Choroid plexus epithelial cell (primary cell): ENCODE measurements around the gene ADISSP.

Experiments used
- DNase-seq: peaks from one replicate; pipeline ENCODE4 v3.0.0-alpha.2; 2010; ENCODE audit warnings: low read depth
- H3K4me3 ChIP-seq: 2 replicates; pipeline ENCODE4 v1.5.1; 2011; ENCODE audit warnings: low read depth, mild to moderate bottlenecking, control low read depth, low read length, moderate library complexity
- CTCF ChIP-seq: conservative IDR thresholded peaks from 2 replicates; pipeline ENCODE4 v1.5.1; 2011; ENCODE audit warnings: low read depth, mild to moderate bottlenecking, control low read depth, inconsistent platforms, low read length, moderate library complexity

The ADISSP gene

GRCh38 chr20:3721912-3722311 lies 45.6 kb downstream of the ADISSP start:
- TF ChIP-seq CTCF, result no peak
- DNase-seq, result no peak
- no peak overlapping the region for H3K4me3 ChIP-seq

GRCh38 chr20:3720626-3721025 lies 46.9 kb downstream of the ADISSP start:
- H3K4me3 ChIP-seq, result no peak overlapping the region
- no peak for TF ChIP-seq CTCF
- no peak for DNase-seq

GRCh38 chr20:3720068-3720467 lies 47.5 kb downstream of the ADISSP start:
- TF ChIP-seq CTCF, result no peak
- no peak for DNase-seq
- no peak overlapping the region for H3K4me3 ChIP-seq

GRCh38 chr20:3719046-3719445 lies 48.5 kb downstream of the ADISSP start:
- DNase-seq, result no peak
- no peak overlapping the region for H3K4me3 ChIP-seq
- TF ChIP-seq CTCF, result no peak

GRCh38 chr20:3716195-3716834 lies 51.2 kb downstream of the ADISSP start:
- peak; percentile 74 for DNase-seq
- H3K4me3 ChIP-seq, result no peak overlapping the region
- peak; percentile 94 for TF ChIP-seq CTCF

GRCh38 chr20:3714092-3714491 lies 53.5 kb downstream of the ADISSP start:
- no peak for DNase-seq
- no peak for TF ChIP-seq CTCF
- H3K4me3 ChIP-seq, result no peak overlapping the region

GRCh38 chr20:3712279-3712873 lies 55.2 kb downstream of the ADISSP start, which contains the start of gene SIGLEC1:
Gene SIGLEC1, minus strand, starts transcription at chr20:3712600. Its CDS starts 5,472 bp downstream, at chr20:3707128.
- no peak for TF ChIP-seq CTCF
- H3K4me3 ChIP-seq, result no peak within 1 kb of the TSS
- no peak for DNase-seq
